ENCODE data around the gene SLC35A2.
A peak's percentile ranks its signal among the peaks of the same experiment; 100 is the strongest.

The SLC35A2 gene

DNA sequence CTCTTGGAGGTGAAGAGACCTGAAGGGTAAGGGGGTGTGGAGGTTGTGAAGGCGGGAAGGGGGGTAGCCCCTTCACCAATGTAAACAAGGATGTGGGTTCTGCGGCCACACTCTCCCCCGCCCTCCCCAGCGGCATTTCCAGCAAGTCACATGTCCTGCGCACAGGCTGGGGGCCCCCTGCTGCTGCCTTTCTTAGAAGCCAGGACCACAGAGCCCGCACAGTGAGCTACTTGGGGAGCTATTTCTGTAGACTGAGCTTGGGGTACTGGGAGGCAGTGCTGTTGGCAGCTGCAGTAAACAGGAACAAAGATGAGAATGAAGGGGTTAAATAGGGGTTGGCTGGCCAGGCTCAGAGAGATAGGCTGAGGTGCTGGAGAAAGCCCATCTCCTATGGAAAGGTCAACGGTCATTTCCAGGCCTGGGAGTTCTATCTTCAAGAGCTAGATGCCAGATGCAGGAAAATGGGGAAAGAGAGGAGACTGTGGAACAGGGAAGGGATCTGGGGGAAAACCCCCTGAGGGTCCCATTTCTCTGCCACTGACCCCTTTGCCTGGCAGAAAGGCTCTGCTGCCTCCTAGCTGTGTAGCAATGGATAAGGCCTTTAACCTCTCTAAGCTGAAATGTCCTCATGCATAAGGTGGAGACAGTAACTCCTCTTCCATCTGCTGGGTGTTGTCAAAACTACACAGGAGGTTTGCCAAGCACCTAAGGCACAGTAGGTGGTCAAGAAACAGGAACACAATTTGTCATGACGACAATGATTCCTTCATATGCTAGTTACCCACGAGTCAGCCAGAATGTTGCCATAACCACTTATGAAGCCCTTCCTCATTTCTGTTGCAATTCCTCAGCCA, 25.8 kb upstream of the SLC35A2 start:
- H3K27me3 ChIP-seq (ENCODE audit: insufficient read depth, low read length, poor library complexity, severe bottlenecking): no peaks in the 10 kb centered on the region
- no peak overlapping the region for H2AFZ ChIP-seq (ENCODE audit: low read length)
- H3K9me3 ChIP-seq (ENCODE audit: insufficient read depth, low read depth, low read length): no peaks in the 10 kb centered on the region
- H3K9ac ChIP-seq (ENCODE audit: low read depth, low read length, poor library complexity, severe bottlenecking): no peak overlapping the region
- peaks cover 42% of the 10 kb centered on the region; the same call in 1 of the 2 replicates for H3K36me3 ChIP-seq (ENCODE audit: insufficient read depth, low read length)
- no peak for TF ChIP-seq EZH2phosphoT487 (IDR thresholded peaks at IDR 0.05; ENCODE audit: borderline replicate concordance)
- TF ChIP-seq, protein P1, sequence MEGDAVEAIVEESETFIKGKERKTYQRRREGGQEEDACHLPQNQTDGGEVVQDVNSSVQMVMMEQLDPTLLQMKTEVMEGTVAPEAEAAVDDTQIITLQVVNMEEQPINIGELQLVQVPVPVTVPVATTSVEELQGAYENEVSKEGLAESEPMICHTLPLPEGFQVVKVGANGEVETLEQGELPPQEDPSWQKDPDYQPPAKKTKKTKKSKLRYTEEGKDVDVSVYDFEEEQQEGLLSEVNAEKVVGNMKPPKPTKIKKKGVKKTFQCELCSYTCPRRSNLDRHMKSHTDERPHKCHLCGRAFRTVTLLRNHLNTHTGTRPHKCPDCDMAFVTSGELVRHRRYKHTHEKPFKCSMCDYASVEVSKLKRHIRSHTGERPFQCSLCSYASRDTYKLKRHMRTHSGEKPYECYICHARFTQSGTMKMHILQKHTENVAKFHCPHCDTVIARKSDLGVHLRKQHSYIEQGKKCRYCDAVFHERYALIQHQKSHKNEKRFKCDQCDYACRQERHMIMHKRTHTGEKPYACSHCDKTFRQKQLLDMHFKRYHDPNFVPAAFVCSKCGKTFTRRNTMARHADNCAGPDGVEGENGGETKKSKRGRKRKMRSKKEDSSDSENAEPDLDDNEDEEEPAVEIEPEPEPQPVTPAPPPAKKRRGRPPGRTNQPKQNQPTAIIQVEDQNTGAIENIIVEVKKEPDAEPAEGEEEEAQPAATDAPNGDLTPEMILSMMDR (conservative IDR thresholded peaks at IDR 0.05; ENCODE audit: low read length): peak; percentile 24; the same call in 1 of the 2 replicates
- H4K20me1 ChIP-seq (ENCODE audit: insufficient read depth, low read length, poor library complexity, severe bottlenecking): peaks cover 5% of the 10 kb centered on the region
- peaks cover 25% of the 10 kb centered on the region; the same call in 1 of the 2 replicates for H3K79me2 ChIP-seq (ENCODE audit: insufficient read depth, low read length)
- peak overlapping the region; percentile 17 for H3K4me3 ChIP-seq (ENCODE audit: low read length, poor library complexity, severe bottlenecking)
- peaks cover 5% of the 10 kb centered on the region for H3K4me1 ChIP-seq (ENCODE audit: insufficient read depth, low read length, poor library complexity, severe bottlenecking)
- H3K4me2 ChIP-seq (ENCODE audit: low read depth, low read length, poor library complexity, severe bottlenecking): peak overlapping the region; percentile 46
- H3F3A ChIP-seq (ENCODE audit: low read depth): no peaks in the 10 kb centered on the region
- H3K9me2 ChIP-seq (replicated peaks; ENCODE audit: low read depth, low read length): no peaks in the 10 kb centered on the region

GRCh38 chrX:48936429-48937053, 25.1 kb upstream of the SLC35A2 start:
- no peaks in the 10 kb centered on the region for H3F3A ChIP-seq (ENCODE audit: low read depth)
- peaks cover 40% of the 10 kb centered on the region; the same call in 1 of the 2 replicates for H3K36me3 ChIP-seq (ENCODE audit: insufficient read depth, low read length)
- H3K27me3 ChIP-seq (ENCODE audit: insufficient read depth, low read length, poor library complexity, severe bottlenecking): no peaks in the 10 kb centered on the region
- H3K9me3 ChIP-seq (ENCODE audit: insufficient read depth, low read depth, low read length): no peaks in the 10 kb centered on the region
- TF ChIP-seq, protein P1 (conservative IDR thresholded peaks at IDR 0.05; ENCODE audit: low read length): no peak
- no peak for TF ChIP-seq EZH2phosphoT487 (IDR thresholded peaks at IDR 0.05; ENCODE audit: borderline replicate concordance)
- peak overlapping the region; percentile 46 for H3K4me2 ChIP-seq (ENCODE audit: low read depth, low read length, poor library complexity, severe bottlenecking)
- H3K9ac ChIP-seq (ENCODE audit: low read depth, low read length, poor library complexity, severe bottlenecking): no peak overlapping the region
- H3K79me2 ChIP-seq (ENCODE audit: insufficient read depth, low read length): peaks cover 22% of the 10 kb centered on the region; the same call in 1 of the 2 replicates
- no peak overlapping the region for H2AFZ ChIP-seq (ENCODE audit: low read length)
- H3K9me2 ChIP-seq (replicated peaks; ENCODE audit: low read depth, low read length): no peaks in the 10 kb centered on the region
- H3K4me1 ChIP-seq (ENCODE audit: insufficient read depth, low read length, poor library complexity, severe bottlenecking): peaks cover 5% of the 10 kb centered on the region
- H4K20me1 ChIP-seq (ENCODE audit: insufficient read depth, low read length, poor library complexity, severe bottlenecking): peaks cover 5% of the 10 kb centered on the region
- no peak overlapping the region for H3K4me3 ChIP-seq (ENCODE audit: low read length, poor library complexity, severe bottlenecking)

- Histone ChIP-seq H4K20me1 (ENCODE audit: insufficient read depth, low read length, poor library complexity, severe bottlenecking) (peaks cover 5% of the 10 kb centered on the region), H3K79me2 (ENCODE audit: insufficient read depth, low read length) (peaks cover 15% of the 10 kb centered on the region; the same call in 1 of the 2 replicates), H3K4me3 (ENCODE audit: low read length, poor library complexity, severe bottlenecking) (no peak overlapping the region), H3K9ac (ENCODE audit: low read depth, low read length, poor library complexity, severe bottlenecking) (no peak overlapping the region), H3F3A (ENCODE audit: low read depth) (no peaks in the 10 kb centered on the region), H2AFZ (ENCODE audit: low read length) (no peak overlapping the region), H3K9me3 (ENCODE audit: insufficient read depth, low read depth, low read length) (no peaks in the 10 kb centered on the region), H3K36me3 (ENCODE audit: insufficient read depth, low read length) (peaks cover 42% of the 10 kb centered on the region; the same call in 1 of the 2 replicates), H3K27me3 (ENCODE audit: insufficient read depth, low read length, poor library complexity, severe bottlenecking) (no peaks in the 10 kb centered on the region), H3K4me1 (ENCODE audit: insufficient read depth, low read length, poor library complexity, severe bottlenecking) (peaks cover 5% of the 10 kb centered on the region), H3K4me2 (ENCODE audit: low read depth, low read length, poor library complexity, severe bottlenecking) (no peak overlapping the region), H3K9me2 (replicated peaks; ENCODE audit: low read depth, low read length) (no peaks in the 10 kb centered on the region)
- TF ChIP-seq, protein P1 (conservative IDR thresholded peaks at IDR 0.05; ENCODE audit: low read length): no peak
- no peak for TF ChIP-seq EZH2phosphoT487 (IDR thresholded peaks at IDR 0.05; ENCODE audit: borderline replicate concordance)
These were observed 23.8 kb upstream of the SLC35A2 start for GRCh38 chrX:48935301-48935670.

Measured in Loucy (cell line).